ENCODE results near the gene MCCD1. TPM values are rescaled to one million over a fixed set of nuclear protein-coding genes. Genes with fewer than 3 reads are reported as not detected.
A peak's percentile ranks its signal among the peaks of the same experiment; 100 is the strongest.
"Not testable (repeated sequence)": the region's sequence is repeated elsewhere in the genome, so short reads cannot be mapped to it uniquely, and the experiment has no call there.

The MCCD1 gene, protein sequence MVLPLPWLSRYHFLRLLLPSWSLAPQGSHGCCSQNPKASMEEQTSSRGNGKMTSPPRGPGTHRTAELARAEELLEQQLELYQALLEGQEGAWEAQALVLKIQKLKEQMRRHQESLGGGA
- not detected for total RNA-seq (ENCODE audit: insufficient read depth, low replicate concordance)

DNA sequence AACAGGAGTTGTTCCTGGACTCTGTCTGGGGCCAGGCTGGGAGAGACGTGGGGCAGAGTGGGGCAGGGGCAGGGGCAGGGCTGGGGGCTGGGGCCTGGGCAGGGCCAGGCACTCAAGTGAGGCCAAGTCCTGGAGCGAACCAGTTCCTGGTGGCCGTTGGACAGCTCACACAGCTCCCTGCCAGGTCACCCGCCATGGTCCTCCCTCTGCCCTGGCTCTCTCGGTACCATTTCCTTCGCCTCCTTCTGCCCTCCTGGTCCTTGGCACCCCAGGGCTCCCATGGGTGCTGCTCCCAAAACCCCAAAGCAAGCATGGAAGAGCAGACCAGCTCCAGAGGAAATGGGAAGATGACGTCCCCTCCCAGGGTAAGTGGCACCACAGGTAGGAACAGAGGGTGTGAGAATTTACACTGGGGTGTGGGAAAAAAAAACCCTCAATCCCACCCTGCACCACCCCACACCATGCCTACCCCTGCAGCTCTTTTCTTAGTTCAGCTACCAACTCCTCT is at the start of gene MCCD1:
MCCD1 (plus strand) TSS at position 142 of the 508 bp plus-strand sequence; CDS start at position 195, 53 bp downstream.
- DNase-seq (ENCODE audit: low spot score) = no peak

DNA sequence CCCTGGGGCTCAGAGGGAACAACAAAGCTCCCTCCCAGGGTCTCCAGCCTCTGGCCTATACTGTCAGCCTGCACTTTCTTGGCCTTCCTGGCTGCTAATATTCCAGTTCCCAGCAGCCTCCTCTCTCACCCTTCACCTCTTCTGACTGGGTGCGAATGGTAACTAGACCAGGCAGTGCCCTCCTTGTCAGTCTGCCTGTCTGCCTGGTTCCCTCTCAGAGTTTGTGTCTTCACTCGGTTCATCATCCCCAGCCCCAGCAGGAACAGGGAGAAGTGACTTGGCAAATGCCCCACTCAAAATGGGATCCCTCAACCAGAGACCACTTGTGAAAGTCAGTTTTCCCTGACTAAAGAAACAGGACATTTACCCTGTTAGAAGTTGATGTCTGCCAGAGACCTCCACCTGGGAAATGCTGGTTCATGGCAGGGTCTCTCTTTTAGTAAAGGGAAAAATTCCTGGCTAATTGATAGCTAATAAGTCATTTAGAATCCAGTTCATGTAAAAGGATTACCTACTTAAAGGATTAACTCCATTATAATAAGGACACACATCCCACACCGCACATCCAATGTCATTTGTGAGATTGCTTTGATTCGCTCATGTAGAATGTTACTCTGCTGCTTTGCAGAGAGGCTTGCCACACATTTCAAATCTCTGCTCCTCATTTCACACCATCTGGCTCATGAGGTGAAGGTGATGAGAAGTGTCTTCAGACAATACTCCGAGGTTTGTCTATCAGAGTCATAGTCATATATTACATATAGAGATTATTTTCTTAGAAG is 49.4 kb upstream of the MCCD1 start:
- no peak for DNase-seq (ENCODE audit: low spot score)

GRCh38 chr6:31479933-31480535 is 48.7 kb upstream of the MCCD1 start:
- DNase-seq (ENCODE audit: low spot score) = no peak

DNA sequence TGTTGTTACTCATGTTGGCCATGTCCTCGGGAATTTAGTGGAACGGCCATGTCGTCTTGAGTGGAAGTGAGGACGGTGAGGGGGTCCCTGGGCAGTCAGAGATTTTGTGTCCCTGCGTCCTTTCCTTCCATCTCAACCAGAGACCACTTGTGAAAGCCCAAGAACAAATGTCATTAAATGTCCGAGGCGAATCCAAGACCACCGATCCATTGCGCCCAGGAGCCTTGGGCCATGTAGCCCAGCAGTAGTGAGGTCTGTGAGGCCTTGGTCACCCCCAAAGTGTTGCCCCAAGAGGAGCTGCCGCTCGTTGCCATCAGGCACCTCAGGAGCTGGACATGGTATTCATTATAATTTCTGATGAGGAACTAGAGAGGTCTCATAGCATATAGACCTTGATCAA is 48.2 kb upstream of the MCCD1 start:
- no peak for DNase-seq (ENCODE audit: low spot score)

GRCh38 chr6:31483392-31483791 is 45.4 kb upstream of the MCCD1 start:
- DNase-seq (ENCODE audit: low spot score) = no peak

DNA sequence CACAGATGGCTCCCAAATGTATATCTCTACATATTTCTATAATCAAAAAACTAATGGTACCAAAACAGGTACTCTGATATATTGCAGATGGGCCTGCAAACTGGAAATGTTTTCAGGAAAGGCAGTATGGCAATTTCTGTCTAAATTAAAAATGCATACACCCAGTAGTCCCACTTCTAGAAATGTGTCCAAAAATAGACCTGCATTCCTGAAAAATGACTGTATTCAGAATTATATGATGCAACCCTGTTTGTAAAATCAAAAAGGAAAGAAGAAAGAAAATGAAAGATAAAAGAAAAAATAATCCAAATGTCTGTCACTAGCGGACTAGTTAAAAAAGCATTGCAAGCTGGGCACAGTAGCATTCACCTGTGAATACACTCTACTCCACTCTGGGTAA is 43.7 kb upstream of the MCCD1 start:
- DNase-seq (ENCODE audit: low spot score) = no peak

- DNase-seq (ENCODE audit: low spot score) = not testable (repeated sequence)
Measured at GRCh38 chr6:31486065-31486837, 42.5 kb upstream of the MCCD1 start.

DNA sequence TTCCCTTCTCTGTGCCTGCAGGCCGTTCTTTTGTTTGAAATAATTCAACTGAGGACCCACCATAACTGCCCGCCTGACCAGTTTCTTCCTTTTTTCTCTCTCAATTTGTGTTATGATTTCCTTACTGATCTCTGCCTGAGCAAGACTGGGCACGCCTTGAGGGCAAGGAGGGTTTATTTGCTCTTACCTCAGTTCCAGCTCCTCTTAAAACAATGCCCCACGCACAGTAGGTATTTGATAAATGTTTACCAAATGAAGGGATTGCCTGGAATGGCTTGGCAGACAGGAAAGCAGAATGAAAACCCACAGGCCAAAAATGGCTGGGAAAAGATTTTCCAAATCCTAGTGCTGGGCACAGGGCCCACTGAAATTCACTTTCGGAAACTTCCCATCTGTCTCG is 41.1 kb upstream of the MCCD1 start:
- DNase-seq (ENCODE audit: low spot score) = not testable (repeated sequence)

DNA sequence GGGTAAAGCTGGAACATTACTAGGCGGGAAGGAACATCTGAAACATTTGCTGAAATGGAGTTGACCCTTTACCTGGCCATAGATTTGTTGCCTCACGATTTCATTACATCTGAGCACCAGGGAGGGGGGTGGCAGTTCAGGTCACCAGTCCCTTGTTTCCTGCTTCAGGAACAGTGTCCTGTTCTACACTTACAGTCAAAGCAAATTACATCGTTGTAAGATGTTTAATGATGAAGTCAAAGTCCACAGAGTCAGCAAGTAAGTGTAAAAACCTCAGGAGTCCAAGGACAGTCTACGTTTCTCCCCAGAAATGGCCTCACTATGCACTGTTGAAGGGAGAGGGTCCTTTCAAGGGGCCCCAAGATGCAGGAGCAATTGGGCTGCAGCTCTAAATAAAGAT is 39.7 kb upstream of the MCCD1 start:
- no peak for DNase-seq (ENCODE audit: low spot score)

DNA sequence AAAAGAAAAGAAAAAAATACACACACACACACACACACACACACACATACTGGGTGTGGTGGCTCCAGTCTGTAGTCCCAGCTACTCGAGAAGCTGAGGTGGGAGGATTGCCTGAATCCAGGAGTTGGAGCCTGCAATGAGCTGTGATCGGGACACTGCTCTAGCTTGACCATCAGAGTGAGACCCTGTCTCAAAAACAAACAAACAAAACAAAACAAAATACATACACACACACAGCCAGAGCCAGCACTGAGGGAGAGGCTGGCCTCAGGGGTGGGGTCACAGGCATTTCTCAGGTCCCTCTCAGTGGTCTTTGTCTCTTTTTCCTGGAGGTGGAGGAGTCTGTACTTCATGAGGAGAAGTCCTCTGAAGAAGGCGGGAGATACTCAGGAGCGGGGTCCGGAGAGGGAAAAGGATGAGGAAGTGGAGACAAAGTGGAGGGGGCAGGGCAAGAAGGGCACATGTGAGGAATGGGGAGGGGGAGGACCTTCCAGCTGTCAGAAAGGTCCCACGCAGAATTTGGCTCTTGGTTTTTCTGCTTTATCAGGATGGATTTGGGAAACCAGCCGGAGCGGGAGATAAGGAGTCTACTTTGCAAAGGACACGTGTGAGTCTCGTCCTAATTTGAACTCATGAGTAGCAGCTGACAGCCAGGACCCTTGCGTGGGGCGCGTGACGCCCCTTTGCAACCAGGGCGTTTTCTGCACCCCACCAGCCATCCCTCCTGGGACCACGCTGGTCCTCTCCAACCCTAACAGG is 38.5 kb upstream of the MCCD1 start:
- DNase-seq (ENCODE audit: low spot score) = no peak

DNA sequence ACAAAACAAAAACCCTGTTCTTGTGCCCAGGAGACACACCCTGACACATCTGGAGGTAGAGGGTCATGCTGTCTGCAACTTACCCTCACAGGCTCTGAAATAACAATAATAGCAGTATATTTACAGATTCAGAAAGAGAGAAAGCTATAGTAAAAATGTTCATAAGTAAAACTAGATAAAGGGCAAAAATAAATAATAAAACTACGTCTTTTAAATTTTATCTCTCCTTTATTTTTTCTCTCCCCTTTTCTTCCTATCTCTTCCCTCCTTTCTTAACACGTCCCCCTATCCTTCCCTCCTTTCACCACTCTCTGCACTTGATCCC is 35.2 kb upstream of the MCCD1 start:
- not testable (repeated sequence) for DNase-seq (ENCODE audit: low spot score)

- DNase-seq (ENCODE audit: low spot score) = peak; percentile 34
Measured at GRCh38 chr6:31493875-31494694, 34.7 kb upstream of the MCCD1 start.

DNA sequence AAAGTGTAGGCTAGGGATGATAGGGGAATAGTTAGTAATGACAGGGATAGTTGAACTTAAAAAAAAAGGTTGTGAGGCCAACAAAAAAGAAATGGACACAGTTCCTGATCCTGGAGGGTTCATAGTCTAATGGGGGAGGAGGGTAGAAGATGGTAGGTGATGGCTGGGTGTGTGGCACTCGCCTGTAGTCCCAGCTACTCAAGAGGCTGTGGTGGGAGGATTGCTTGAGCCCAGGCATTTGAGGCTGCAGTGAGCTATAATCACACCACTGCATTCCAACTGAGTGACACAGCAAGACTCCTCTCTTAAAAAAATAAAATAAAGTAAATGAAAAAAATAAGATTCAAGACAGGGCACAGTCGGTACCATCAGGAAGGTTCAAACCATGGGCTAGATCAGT is 33.2 kb upstream of the MCCD1 start:
- no peak for DNase-seq (ENCODE audit: low spot score)

DNA sequence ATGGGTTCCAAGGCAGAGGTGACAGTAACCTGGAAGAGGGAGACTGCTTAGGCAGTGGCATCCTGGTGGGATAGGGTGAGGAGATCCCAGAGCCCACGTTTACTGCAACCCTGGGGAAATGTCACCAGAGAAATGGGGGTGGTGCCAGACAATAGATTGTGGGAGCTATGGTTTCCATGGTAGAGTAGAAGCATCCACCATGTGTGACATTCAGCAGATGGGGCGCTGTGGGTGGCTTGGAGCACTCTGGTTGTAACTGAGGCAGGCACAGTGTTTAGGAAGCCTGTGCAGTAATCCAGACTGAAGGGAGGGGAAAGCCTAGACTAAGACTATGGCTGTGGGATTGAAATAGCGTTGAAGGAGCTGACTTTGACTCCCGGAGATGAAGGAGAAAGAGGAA is 31.9 kb upstream of the MCCD1 start:
- not testable (repeated sequence) for DNase-seq (ENCODE audit: low spot score)

DNA sequence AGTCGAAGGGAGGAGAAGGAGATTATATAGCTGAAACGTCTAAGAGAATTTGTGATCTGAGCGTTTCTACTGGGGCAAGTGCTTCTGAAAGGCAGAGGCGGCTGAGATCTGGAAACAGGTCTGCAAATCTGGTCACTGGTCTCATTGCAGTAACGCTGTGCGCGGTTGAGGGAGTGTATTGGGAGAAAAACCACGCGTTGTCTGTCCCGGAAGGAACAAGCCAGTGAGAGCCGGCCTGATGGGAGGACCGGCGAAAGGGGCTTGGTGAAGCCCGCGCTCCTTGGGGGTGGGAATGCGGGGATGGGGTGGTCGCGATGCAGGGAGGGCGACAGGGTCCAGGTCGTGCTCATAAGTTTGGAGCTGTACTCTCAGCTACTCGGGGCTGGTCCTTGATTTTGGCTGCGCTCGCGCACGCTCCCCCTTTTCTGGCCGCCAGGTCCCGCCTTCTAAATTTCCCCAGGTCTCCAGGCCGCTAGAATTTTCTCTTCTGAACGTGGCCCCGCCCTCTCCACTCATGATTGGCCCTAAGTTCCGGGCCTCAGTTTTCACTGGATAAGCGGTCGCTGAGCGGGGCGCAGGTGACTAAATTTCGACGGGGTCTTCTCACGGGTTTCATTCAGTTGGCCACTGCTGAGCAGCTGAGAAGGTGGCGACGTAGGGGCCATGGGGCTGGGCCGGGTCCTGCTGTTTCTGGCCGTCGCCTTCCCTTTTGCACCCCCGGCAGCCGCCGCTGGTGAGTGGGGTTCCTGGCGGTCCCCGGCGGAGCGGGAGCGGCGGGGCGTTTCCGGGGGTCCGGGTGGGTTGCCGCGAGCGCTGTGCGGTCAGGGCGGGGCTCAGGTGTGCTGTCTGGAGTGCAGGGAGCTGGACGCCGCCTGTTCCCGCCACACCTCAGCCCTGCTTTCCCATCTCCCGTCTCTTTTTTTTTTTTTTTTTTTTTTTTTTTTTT is 31.0 kb upstream of the MCCD1 start, which contains the start of gene MICB:
MICB (plus strand) TSS at position 615 of the 946 bp plus-strand sequence; CDS start at position 664, 49 bp downstream.
- DNase-seq (ENCODE audit: low spot score) = peak; percentile 52

DNA sequence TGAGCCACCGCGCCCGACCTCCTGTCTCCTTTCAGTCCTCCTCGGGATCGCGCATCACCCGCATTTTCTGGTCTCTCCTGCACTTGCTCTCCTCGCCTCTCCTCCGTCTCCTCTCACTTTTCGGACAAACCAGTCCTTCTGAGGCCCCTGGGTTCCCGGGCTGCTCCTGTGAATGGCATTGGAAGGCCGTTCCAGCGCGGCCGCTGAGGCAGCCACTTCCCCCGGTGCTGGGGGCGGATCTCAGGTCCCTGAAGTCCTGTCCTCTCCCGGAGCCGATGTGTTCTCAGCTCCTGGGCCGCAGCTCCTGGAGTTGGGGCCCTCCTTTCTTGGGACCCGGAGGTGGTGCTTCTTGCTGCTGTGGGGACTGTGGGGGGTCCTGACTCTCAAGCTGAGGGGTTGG is 30.0 kb upstream of the MCCD1 start:
- no peak for DNase-seq (ENCODE audit: low spot score)

- DNase-seq (ENCODE audit: low spot score) = not testable (repeated sequence)
Measured at GRCh38 chr6:31499648-31500047, 29.1 kb upstream of the MCCD1 start.

GRCh38 chr6:31502586-31502985 is 26.2 kb upstream of the MCCD1 start:
- DNase-seq (ENCODE audit: low spot score) = no peak

- DNase-seq (ENCODE audit: low spot score) = not testable (repeated sequence)
Measured at GRCh38 chr6:31509036-31509435, 19.7 kb upstream of the MCCD1 start.

Data from umbilical cord (tissue), 2 donors.